HG03280 (cell line): ENCODE results near the gene PSMG1.
A peak's percentile ranks its signal among the peaks of the same experiment; 100 is the strongest.
"Not testable (repeated sequence)": the region's sequence is repeated elsewhere in the genome, so short reads cannot be mapped to it uniquely, and the experiment has no call there.

Source experiments
- ATAC-seq: cut with Tn5 transposase; IDR thresholded peaks from one replicate; pipeline ENCODE4 v1.9.1; 2021; ENCODE audit warnings: mild to moderate bottlenecking, moderate library complexity; ENCODE audit not compliant: unreplicated experiment

The PSMG1 gene, protein sequence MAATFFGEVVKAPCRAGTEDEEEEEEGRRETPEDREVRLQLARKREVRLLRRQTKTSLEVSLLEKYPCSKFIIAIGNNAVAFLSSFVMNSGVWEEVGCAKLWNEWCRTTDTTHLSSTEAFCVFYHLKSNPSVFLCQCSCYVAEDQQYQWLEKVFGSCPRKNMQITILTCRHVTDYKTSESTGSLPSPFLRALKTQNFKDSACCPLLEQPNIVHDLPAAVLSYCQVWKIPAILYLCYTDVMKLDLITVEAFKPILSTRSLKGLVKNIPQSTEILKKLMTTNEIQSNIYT

DNA sequence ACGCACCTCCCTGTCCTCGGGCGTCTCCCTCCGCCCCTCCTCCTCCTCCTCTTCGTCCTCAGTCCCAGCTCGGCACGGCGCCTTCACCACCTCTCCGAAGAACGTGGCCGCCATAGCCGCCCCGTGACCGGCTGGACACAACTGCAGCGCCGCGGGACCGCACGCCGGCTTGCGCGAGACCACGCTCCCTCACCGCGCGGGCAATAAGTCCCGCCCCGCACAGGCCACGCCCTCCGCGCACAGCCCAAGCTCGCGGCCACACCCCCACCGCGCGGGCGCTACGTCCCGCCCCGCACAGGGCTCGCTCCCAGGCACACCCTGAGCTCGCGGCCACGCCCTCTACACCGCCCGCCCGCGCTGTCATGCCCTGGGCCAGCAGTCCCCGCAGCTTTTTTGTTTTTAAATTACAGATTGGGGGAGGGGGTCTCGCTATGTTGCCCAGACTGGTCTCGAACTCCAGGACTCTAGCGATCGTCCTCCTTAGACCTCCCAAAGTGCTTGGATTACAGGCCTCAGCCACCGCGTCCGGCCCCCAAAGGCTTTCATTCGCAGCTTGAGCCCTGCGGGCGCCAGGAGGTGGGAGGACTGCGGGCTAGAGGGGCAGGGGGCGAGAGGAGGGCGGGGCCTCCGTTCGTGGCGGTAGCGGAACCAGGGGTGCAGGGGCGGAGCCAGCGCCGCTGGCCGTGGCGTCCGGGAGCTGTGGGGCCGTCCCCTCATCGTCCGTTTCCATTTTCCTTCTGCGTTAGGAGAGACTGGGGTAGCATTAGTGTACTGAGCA, at the start of gene PSMG1:
TSS of gene PSMG1 (minus strand) at position 180 of the 778 bp plus-strand sequence. CDS start at position 114, 66 bp downstream.
- peak; percentile 85 for ATAC-seq

DNA sequence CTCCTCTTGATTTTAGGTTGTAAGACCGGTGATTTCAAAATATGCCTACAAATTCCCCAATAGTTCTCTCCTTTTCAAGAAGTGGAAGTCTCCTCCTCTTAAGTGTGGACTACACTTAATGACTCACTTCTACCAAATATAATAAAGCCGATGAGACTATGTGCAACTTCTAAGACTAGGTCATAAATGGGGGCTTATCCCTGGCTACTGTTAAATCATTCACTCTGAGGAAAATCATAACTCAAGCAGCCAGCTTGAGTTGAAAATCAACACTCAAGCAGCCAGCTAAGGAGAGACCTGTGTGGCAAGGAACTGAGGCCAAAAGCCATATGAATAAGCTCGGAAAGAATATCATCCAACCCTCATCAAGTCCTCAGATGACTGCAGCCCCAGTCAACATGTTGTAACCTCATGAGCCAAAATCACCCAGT, 49.6 kb upstream of the PSMG1 start:
- no peak for ATAC-seq

DNA sequence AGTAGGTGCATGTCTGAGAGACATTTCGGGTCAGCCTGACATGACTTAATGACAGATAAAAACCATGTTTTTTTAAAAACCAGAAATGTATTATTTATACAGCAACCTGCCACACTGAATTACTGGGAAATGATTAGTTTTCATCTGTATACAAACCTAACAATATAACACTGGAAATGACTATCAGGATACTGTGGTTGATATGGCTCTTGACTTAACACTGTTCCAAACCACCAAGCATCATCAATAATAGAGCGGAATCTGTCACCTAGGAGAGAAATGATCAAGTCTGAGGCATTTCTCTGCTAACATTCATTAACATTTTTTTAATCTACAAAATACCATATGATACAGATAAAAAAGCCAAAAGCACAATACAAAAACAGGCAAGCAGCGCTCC, 41.7 kb upstream of the PSMG1 start:
- no peak for ATAC-seq

DNA sequence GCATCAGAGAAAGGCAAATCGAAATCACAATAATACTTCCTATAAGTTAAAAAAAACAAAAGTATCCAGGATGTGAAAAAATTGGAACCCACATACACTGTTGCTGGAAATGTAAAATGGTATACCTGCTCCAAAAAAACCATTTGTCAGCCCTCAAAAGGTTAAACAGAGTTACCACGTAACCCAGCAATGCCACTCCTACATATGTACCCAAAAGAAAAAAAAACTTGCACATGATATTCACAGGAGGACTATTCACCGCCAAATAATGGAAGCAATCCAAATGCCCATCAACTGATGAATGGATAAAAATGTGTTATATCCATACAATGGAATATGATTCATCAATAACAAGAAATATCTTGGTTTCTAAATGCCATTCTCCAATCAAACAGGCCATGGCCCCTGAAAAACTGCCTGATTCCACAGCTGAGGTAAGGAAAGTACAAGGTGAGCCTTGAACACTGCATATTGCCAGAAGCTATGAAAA, 38.8 kb upstream of the PSMG1 start:
- ATAC-seq = no peak

DNA sequence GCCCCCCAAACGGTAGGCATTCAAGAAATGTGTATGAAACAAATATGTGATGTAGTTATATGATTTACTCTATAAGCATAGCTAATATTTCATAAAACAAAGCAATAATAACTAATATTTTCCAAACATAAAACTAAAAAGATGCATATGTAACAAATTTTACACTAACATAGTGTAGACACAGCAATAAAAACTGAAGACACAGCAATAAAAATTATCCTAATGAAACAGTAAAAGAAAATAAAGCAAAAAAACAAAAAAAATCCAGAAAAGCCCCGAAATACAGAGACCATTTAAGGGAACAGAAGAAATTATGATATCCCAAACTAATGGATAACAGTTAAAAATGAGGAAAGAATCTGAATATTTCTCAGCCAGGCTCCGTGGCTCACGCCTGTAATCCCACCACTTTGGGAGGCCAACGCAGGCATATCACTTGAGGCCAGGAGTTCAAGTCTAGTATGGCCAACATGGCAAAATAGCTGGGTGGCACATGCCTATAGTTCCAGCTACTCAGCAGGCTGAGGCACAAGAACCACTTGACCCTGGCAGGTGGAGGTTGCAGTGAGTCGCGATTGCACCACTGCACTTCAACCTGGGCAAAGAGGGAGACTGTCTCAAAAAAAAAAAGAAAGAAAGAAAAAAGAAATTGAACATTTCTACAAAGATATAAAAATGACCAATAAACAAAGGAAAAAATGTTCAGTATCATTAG, 38.2 kb upstream of the PSMG1 start:
- ATAC-seq = no peak

DNA sequence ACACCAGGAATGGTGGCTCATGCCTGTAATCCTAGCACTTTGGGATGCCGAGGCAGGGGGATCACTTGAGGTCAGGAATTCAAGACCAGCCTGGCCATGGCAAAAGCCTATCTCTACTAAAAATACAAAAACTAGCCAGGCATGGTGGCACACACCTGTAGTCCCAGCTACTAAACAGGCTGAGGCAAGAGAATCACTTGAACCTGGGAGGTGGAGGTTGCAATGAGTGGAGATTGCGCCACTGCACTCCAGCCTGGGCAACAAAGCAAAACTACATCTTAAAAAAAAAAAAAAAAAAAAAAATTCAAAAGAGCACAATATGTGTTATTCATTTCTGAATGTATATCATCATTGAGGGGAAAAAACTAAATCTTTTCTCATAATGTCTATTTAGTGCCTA, 37.6 kb upstream of the PSMG1 start:
- ATAC-seq = not testable (repeated sequence)

DNA sequence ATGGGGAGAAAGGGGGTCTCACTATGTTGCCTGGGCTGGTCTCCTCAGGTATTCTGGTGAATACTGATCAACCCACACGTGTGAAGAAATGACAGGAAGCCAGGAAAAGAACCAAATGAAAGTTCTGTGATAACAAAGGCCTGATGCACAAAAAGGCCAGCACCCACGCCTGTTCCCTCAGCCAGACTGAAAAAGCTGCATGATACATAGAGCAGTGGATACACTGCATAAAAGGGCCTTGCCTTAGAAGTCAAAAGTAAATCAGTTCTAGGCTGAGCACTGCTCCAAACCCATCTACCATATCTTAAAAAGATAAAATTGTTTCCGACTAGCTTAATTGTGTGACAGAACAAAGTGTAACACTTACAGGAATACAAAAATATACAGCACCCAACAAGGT, 36.9 kb upstream of the PSMG1 start:
- no peak for ATAC-seq

DNA sequence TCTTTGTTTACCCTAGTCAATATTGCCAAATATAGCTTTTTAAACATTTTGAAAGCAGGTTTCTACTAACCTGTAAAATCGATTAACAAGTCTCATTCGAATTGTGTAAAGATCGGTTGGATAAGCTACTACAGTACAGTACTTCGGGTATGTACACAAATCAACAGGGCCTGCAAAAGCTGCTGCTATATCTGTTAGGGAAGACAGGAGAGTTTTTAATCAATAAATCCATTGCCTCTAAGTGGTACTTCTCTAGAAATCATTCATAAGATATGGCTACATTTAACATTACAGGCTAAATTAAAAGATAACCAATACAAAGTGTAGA, 34.8 kb upstream of the PSMG1 start:
- no peak for ATAC-seq

DNA sequence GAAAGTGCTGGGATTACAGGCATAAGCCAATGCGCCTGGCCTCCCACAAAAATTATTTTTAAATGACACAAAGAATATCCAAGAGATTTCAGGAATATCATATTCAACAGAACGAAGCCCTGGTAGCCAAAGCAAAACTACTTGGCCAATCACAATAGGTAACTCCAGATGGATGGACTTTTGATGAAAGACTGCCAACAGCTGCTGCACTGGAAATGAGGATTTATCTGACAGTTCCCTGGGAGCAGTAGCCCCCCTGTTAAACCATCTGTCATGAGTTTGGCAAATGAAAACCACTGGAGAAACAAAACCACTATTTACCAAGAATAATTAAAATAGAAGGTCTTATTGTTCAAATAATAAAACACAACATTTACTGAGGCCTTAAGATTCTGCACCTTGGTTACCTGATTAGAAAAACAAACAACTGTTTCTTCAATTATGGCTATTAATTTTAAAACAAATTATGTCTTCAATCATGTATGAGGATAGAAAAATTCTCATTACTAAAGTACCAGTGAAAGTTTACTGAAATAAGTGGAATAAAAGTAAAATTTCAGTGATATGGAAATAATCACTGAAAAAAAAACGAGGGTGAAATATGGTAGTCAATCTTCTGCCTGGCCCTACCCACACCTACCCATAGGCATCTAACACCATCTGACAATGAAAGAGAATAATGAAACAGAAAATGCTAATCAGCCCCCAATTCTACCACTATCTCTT, 34.3 kb upstream of the PSMG1 start:
- no peak for ATAC-seq

DNA sequence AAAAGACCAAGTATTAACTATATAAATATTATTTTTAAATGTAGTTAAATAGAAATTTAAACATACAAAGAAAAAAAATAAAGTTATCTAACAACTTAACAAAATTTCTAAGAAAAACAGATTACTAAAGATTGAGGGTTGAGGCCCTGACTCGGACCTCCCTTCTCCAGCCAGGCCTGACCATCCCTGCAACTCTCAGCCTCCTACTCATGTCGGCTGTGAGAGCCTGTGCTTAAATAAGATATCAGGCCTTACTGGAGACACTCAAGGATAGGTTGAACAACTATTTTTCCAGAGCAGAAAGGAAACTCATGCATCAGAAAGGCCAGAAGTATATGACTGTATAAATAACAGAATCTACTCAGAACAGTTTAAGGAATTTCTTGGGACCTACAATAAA, 33.0 kb upstream of the PSMG1 start:
- ATAC-seq = no peak

DNA sequence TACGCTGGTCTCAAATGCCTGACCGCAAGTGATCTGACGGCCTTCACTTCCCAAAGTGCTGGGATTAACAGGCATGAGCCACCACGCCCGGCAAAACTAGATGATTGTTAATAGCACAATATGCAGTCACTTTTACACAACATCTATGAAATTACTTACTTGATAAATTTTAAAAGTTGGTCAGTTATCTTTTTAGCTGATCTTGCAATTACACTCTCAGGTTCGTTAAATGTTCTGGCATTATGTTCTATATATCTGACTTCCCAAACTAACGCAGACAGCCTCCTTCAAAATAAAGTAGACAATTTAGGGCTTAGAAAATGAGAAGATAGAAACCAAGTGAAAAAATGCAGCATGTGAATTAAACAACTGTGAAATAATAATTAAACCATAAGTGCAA, 31.8 kb upstream of the PSMG1 start:
- no peak for ATAC-seq

DNA sequence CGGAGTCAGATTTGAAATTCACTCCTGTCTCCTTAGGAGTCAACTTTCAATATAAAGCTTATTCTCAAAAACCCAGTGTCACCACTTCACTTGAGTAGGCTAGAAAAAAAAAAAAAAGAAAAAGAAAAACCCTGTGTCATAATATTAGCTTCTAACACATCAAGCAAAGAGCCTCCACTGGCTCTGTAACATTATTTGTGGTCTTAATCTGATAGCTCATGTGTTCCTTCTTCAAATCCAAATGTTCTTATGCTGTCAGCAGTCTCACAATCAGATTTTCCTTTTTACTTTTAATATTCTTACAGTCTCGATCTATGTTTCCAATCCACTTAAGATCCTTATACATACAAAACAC, 26.1 kb upstream of the PSMG1 start:
- no peak for ATAC-seq

DNA sequence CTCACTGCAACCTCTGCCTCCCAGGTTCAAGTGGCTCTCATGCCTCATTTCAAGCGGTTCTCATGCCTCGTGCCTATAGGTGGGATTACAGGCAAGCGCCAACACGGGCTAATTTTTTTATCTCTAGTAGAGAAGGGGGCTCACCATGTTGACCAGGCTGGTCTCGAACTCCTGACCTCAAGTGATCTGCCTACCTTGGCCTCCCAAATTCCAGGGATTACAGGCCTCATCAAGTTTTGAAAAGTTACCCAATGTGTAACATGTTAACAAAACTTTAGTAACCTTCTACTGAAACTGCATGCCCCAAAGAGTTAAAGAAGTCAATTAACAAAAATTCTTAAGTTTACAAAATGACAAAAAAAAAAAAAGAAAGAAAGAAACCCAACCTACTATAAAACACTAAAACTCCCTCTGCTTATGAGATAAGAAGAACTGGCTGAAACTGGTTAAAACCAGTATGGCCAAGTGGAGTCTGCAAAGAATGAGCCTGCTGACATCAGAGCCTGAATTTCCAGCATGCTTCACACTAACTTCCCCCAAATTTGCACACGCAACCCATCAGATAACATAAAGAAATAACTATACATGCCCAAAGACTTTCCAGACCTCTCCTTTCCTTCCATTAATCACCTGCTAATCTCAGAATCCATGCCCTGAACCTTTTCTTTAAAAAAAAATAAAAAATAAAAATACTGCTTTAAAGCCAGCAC, 25.5 kb upstream of the PSMG1 start:
- ATAC-seq = no peak

DNA sequence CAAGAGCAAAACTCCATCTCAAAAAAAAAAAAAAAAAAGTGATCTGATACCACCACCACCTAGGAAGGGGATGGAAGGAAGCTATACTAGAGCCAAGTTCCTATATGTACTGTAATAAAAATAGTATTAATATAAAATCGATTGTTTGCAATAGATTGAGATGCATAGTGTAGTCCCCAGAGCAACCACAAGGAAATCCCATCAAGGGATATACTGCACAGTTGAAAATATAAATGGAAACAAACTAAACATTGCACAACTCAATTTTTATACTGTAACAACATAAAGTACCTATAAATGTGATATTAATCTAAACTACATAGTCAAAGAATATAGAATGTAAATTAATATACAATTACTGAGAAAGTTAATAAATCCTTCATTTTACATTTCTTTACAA, 20.9 kb upstream of the PSMG1 start:
- no peak for ATAC-seq

DNA sequence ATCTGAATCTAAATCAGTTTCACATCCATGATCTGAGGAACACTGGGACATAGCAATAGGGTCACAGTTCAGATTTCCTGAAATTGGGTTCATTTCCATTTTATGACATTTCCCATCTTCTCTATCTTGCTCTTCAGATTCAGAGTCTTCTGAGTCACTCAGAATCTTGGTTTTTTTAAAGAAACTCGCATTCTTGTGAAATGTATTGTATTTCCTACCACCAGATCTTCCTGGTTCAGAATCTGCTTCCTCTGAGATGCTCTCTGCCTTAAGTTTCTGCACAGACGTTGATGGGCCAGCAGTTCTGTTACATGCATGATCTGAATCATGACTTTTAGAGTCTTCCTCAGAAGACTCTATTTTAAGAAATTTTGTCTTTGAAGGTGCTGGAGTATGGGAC, 15.5 kb upstream of the PSMG1 start:
- no peak for ATAC-seq

DNA sequence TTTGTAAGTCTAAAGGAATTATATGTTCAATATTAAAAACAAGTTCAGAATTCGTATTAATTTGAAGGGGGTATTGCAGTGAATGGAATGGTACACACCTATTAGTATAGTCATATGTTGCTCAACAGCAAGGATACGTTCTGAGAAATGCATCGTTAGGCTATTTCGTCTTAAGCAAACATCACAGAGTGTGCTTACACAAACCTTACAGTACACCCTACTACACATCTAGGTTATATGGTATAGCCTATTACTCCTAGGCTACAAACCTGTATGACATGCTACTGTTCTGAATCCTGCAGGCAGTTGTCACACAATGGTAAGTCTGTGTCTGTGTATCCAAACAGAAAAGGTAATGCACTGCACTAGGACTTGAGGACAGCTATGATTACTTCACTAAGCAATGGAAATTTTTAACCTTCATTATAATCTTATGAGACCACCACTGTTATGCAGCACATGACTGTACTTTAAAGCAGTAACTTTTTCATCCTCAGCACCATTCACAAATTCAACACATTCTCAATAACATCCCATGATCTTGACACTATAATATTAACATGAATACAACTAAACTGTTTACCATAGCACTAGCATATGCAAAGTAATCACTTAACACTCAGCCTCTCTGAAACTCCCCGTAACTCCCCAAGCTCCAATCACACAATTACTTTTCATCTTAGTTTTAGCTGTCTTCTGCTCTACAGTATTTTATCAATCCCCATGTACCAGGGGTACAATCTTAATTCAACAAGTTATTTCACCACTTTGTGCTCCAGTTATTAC, 14.4 kb upstream of the PSMG1 start:
- no peak for ATAC-seq

DNA sequence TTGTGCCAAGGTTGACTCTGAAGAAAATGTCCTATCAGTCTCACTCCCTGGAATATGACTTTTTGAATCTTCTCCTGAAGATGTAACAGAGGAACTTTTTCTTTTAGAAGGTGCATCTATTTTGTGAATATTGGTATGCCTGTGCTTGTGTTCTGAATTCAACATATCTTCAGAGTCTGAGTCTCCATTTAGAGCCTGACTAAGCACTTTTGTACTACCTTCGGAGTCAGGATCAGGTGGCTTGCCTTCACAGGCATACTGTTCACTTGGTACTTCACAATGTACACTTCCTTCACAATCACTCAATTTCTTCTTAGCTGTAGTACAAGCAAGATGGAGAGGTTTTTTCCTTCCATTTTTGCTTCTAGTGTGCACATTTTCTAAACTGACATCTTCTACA, 13.6 kb upstream of the PSMG1 start:
- ATAC-seq = no peak

DNA sequence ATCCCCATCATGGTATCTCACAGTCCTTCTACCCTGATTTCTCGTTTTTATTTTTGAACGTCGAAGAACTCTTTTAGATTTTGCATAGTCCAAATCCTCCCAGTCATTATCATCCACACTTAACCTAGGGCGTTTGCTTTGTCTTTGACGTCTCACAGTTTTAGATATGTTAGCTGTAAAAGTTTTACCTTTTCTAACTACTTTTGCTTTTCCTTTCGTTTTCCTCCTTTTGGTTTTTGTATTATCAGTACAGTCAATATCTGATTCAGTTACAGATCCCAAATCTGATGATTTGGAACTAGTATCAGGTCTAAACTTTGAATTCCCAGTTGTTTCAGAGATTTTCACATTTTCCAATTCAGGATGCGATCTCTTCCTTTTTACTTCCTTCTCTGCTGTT, 13.1 kb upstream of the PSMG1 start:
- ATAC-seq = no peak

DNA sequence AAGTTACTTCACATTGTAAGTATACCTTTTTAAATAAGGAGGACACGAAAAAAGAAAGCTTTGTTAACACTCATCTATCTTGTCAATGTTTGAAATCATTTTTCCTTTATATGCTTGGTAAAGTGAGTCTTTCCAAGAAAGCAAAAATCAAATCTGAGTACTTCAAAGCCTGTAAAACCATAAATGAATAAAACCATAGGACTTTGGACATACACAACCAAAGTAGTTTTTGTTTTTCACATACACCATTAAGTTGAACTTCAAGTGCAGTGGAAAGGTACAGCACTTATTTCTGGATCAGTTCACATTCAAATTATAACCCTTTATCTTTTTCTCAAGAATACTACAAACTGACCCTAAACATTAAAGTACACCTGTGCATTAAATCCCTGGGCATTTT, 10.1 kb upstream of the PSMG1 start:
- ATAC-seq = no peak
